IMR-90 (cell line): ENCODE results near the gene DYRK1B.

ENCODE experiments used
- RAD21 ChIP-seq: IDR thresholded peaks from 2 replicates; pipeline ENCODE4 v1.6.1; 2012; ENCODE audit warnings: low read length, improper control_type of control experiment
- RFX5 ChIP-seq: IDR thresholded peaks from 2 replicates; pipeline ENCODE4 v1.8.0; 2012; ENCODE audit warnings: low read depth, mild to moderate bottlenecking, low read length, moderate library complexity
- TF ChIP-seq, protein P1 (sequence below): conservative IDR thresholded peaks from 2 replicates; pipeline ENCODE4 v1.5.1; 2012; ENCODE audit warnings: mild to moderate bottlenecking, low read depth, low read length, improper control_type of control experiment

DNA sequence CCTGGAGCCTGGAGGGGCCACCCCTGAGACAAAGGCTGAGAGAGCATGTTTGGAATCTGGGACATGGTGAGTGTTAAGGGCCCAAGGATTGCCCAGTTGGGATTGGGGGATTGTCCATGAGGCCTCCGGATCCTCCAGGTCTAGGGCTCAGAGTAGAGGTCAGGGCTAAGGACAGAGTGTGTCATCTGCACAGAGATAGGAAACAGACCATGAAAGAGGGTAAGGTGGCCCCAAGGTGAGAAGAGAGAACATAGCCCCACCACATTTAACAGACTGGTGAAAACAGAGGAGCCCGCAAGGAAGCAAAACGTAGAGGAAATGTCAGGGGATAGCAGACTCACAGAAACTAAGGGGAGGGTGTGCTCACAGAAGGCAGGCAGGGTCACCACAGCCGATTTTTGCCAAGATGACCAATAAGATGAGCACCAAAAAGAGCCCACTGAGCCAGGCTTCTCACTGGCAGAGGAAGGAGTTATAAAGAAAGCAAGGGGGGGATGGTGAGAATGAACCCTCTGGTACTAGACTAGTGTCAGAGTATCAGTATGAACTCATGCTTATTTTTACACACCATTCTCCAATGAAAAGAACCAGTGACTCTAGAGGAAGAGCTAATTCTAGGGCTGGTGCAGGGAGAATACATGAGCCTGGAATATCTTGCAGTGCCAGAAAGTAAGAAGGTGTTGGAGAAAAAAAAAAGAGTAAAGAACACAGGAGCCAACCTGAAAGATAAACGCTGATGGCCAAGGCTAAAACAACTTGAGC lies 17.5 kb downstream of the DYRK1B start:
- TF ChIP-seq RAD21 (no peak), RFX5 (no peak)
- TF ChIP-seq, protein P1, sequence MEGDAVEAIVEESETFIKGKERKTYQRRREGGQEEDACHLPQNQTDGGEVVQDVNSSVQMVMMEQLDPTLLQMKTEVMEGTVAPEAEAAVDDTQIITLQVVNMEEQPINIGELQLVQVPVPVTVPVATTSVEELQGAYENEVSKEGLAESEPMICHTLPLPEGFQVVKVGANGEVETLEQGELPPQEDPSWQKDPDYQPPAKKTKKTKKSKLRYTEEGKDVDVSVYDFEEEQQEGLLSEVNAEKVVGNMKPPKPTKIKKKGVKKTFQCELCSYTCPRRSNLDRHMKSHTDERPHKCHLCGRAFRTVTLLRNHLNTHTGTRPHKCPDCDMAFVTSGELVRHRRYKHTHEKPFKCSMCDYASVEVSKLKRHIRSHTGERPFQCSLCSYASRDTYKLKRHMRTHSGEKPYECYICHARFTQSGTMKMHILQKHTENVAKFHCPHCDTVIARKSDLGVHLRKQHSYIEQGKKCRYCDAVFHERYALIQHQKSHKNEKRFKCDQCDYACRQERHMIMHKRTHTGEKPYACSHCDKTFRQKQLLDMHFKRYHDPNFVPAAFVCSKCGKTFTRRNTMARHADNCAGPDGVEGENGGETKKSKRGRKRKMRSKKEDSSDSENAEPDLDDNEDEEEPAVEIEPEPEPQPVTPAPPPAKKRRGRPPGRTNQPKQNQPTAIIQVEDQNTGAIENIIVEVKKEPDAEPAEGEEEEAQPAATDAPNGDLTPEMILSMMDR = no peak
